ENCODE data around the gene NDRG4.

NDRG4 gene

GRCh38 chr16:58501242-58502131 lies 1.5 kb downstream of the NDRG4 start:
- TF ChIP-seq CTCF (IDR thresholded peaks at IDR 0.05; ENCODE audit: insufficient read depth, missing control alignments): no peak
- DNase-seq (ENCODE audit: insufficient read length, low spot score): no peak
- no peak for FAIRE-seq

DNA sequence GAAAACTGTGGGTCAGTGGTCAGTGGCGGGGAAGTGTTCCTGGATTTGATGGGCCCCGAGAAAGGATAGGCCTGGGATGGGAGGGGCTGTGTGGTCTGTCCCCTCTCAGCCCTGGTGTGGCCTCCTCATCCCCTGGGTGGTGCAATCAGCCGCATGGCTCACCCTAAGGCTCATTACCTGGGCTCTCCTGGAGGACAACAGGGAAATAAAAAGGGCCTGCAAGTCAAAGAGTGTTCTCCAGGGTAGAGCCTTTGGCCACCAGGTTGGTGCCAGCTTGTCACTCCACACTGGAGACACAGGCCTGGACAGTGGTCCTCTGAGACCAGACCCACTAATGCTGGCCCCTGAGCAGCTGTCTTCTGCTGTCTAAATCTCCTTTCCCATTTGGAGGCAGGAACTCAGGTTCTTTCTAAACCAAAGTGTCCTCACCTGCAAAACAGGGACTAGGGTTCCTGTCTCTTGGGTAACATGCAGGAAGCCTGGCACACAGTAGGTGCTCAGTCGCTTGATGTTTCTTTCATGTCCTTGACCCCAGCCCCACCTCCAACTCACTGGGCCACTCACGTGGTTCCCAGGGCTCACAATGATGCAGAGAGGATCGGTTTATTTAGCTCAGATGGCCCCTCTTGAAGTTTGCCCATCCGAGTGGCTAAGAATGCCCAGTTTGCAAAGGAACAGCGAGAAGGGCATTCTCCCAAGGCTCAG lies 2.4 kb downstream of the NDRG4 start:
- DNase-seq (ENCODE audit: insufficient read length, low spot score) (no peak), FAIRE-seq (no peak)
- no peak for TF ChIP-seq CTCF (IDR thresholded peaks at IDR 0.05; ENCODE audit: insufficient read depth, missing control alignments)

DNA sequence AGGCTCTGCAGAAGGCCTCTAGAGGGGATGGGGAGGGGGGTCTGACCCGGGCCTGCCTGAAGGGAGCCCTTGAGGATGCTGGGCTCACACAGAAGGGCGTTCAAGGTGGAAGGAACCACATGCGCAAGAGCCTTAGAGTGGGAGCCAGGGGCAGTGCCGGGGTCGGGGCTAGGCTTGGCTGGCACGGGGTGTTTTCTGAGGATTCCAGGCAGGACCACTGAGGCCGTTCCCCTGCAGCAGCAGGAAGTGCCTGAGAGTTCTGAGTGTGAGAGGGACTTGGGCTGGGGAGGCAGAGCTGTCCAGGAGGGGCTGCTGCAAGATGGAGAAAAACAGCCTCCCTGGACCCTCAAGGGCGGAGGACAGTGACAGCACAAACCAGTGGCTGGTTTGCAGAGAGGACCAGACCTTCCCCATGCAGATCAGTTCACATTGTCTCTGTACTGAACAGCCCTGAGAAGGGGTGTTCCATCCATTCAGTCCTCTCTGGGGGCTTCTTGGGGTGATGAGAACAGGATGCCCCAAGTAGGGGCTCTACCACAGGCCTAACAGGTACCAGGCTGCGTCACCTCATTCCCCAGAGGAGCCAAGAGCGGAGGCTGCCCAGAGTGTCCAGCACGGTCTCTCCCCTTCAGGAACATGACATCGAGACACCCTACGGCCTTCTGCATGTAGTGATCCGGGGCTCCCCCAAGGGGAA lies 3.4 kb downstream of the NDRG4 start:
- FAIRE-seq: no peak
- TF ChIP-seq CTCF (IDR thresholded peaks at IDR 0.05; ENCODE audit: insufficient read depth, missing control alignments): no peak
- no peak for DNase-seq (ENCODE audit: insufficient read length, low spot score)

DNA sequence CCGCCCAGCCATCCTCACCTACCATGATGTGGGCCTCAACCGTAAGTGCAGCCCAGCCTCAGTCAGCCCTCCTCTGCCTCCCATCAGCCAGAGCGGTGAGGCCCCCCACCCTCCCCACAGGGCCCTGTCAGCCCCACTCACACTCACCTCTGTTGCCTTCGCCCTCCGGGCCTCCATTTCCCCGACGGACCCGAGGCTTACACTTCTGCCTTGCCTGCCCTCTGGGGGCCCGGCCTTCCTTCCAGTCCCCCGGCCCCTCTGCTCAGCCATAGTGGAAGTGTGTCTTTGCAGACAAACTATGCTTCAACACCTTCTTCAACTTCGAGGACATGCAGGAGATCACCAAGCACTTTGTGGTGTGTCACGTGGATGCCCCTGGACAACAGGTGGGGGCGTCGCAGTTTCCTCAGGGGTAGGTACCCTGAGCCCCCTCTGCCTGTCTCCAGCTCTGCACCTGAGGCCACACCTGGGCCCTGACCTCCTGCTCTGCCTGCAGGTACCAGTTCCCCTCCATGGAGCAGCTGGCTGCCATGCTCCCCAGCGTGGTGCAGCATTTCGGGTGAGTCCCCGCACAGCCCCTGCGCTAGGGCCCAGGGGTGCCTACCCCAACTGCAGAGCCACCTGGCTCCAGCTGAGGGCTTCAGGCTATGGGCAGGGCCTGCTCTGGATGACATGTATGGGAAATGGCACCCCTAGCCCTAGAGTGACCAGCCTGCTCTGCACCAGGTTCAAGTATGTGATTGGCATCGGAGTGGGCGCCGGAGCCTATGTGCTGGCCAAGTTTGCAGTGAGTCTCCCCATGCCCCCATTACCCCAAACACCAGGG lies 4.1 kb downstream of the NDRG4 start:
- no peak for TF ChIP-seq CTCF (IDR thresholded peaks at IDR 0.05; ENCODE audit: insufficient read depth, missing control alignments)
- DNase-seq (ENCODE audit: insufficient read length, low spot score) (no peak), FAIRE-seq (no peak)

- DNase-seq (ENCODE audit: insufficient read length, low spot score) (no peak), FAIRE-seq (no peak)
- TF ChIP-seq CTCF (IDR thresholded peaks at IDR 0.05; ENCODE audit: insufficient read depth, missing control alignments): no peak
Measured at GRCh38 chr16:58506241-58507194, 6.6 kb downstream of the NDRG4 start.
